Measurements from ENCODE around the gene SOX12. TPM values are rescaled to one million over a fixed set of nuclear protein-coding genes. Genes with fewer than 3 reads are reported as not detected.
A peak's percentile ranks its signal among the peaks of the same experiment; 100 is the strongest.

Gene SOX12
- total RNA-seq, 1 experiment from 2014 or later: 59.1 TPM

GRCh38 chr20:297098-297924 lies 28.0 kb upstream of the SOX12 start, which contains the start of gene ZCCHC3 (continued):
- TF ChIP-seq USF2 (CRISPR knock-in tag; IDR thresholded peaks at IDR 0.05): peak; percentile 59; the same call in 1 of the 2 replicates
- 0 out of 2 replicates have a peak, but pooled peaks have one; percentile 74 for TF ChIP-seq PREB (CRISPR knock-in tag; IDR thresholded peaks at IDR 0.05; ENCODE audit: borderline replicate concordance)
- peak; percentile 58; the same call in 1 of the 2 replicates for TF ChIP-seq RELA (CRISPR knock-in tag; IDR thresholded peaks at IDR 0.05; ENCODE audit: borderline replicate concordance)

- ChIA-PET CTCF (interaction anchor here (0.7 to 6.5 kb wide), 4 partner anchors 12 to 32 kb away, joined by 4 to 55 read pairs (median 33); partner anchors contain the start of gene SOX12), POLR2A (interaction anchor here (0.7 to 6.3 kb wide), 4 partner anchors 12 to 55 kb away, joined by 3 to 110 read pairs (median 19); partner anchors contain the start of gene SOX12)
- Mint-ChIP-seq H3K27me3 (ENCODE audit: low read depth) (peaks cover 35% of the 10 kb centered on the region), H3K4me1 (peaks cover 51% of the 10 kb centered on the region), H3K9me3 (peaks cover 8% of the 10 kb centered on the region), H3K4me3 (peak overlapping the region; percentile 100), H3K36me3 (peaks cover 17% of the 10 kb centered on the region), H3K27ac (peak overlapping the region; percentile 100)
- ATAC-seq (no peak), DNase-seq (ENCODE audit: low spot score) (peak; percentile 38)
- TF ChIP-seq FOXK1 (CRISPR knock-in tag; IDR thresholded peaks at IDR 0.05) (0 out of 2 replicates have a peak, but pooled peaks have one; percentile 24), NR1H2 (CRISPR knock-in tag; IDR thresholded peaks at IDR 0.05) (0 out of 2 replicates have a peak, but pooled peaks have one; percentile 31), ETV6 (CRISPR knock-in tag; IDR thresholded peaks at IDR 0.05) (0 out of 2 replicates have a peak, but pooled peaks have one; percentile 16), JUN (CRISPR knock-in tag; IDR thresholded peaks at IDR 0.05) (peak; percentile 32; the same call in 1 of the 2 replicates), ZNF423 (CRISPR knock-in tag; IDR thresholded peaks at IDR 0.05) (no peak), KAT7 (CRISPR knock-in tag; IDR thresholded peaks at IDR 0.05; ENCODE audit: borderline replicate concordance) (peak; percentile 75; the same call in 1 of the 2 replicates), FOXP4 (CRISPR knock-in tag; IDR thresholded peaks at IDR 0.05) (peak; percentile 12; the same call in 1 of the 2 replicates), GABPB1 (CRISPR knock-in tag; IDR thresholded peaks at IDR 0.05) (peak; percentile 66), ZBTB43 (CRISPR knock-in tag; IDR thresholded peaks at IDR 0.05) (peak; percentile 32; the same call in 1 of the 2 replicates), RELA (CRISPR knock-in tag; IDR thresholded peaks at IDR 0.05; ENCODE audit: borderline replicate concordance) (no peak), ATF6 (CRISPR knock-in tag; IDR thresholded peaks at IDR 0.05) (0 out of 2 replicates have a peak, but pooled peaks have one; percentile 23), E2F4 (CRISPR knock-in tag; IDR thresholded peaks at IDR 0.05; ENCODE audit: borderline replicate concordance, low read depth) (no peak), SMAD3 (CRISPR knock-in tag; IDR thresholded peaks at IDR 0.05; ENCODE audit: borderline replicate concordance) (peak; percentile 40; the same call in 1 of the 2 replicates), PRDM15 (CRISPR knock-in tag; IDR thresholded peaks at IDR 0.05) (0 out of 2 replicates have a peak, but pooled peaks have one; percentile 6), ZMAT4 (CRISPR knock-in tag; IDR thresholded peaks at IDR 0.05) (no peak), TP53 (CRISPR knock-in tag; IDR thresholded peaks at IDR 0.05) (0 out of 2 replicates have a peak, but pooled peaks have one; percentile 55)
These were observed 27.2 kb upstream of the SOX12 start for GRCh38 chr20:297925-298775.

All from WTC11 (cell line).